ENCODE results near the gene FOXP1. TPM values are rescaled to one million over a fixed set of nuclear protein-coding genes. Genes with fewer than 3 reads are reported as not detected.

Gene FOXP1
- polyA plus RNA-seq, 1 donor (not counting 4 experiments of a cell fraction or from before 2014, with no cell fraction given), result 14.6 TPM

- no peaks in the 10 kb centered on the region for H3K9me3 ChIP-seq (ENCODE audit: control insufficient read depth, low read depth, low read length)
- dilution Hi-C loops (cut with MboI; ENCODE audit: extremely low pct_ligation_motif_present, low sequenced_read_pairs), result no loop called here
- H3K27me3 ChIP-seq (ENCODE audit: control insufficient read depth, extremely low read depth, insufficient read depth, low read length), result no peaks in the 10 kb centered on the region
- no peak overlapping the region for H3K27ac ChIP-seq (ENCODE audit: control insufficient read depth, insufficient read depth, low read length)
- no peaks in the 10 kb centered on the region for H3K4me1 ChIP-seq (ENCODE audit: control insufficient read depth, extremely low read depth, insufficient read depth, low read length)
- H3K9ac ChIP-seq (ENCODE audit: control insufficient read depth, extremely low read depth, insufficient read depth, low read length), result no peak overlapping the region
- H3K79me2 ChIP-seq (ENCODE audit: control insufficient read depth, insufficient read depth, low read length), result no peaks in the 10 kb centered on the region
- H3K36me3 ChIP-seq (ENCODE audit: control insufficient read depth in 2 of 2, extremely low read depth in 1 of 2, insufficient read depth in 2 of 2, low read length in 2 of 2), result no peaks in the 10 kb centered on the region
- TF ChIP-seq CTCF (optimal IDR thresholded peaks at IDR 0.05 in 1 of 3, IDR thresholded peaks at IDR 0.05 in 1 of 3, conservative IDR thresholded peaks at IDR 0.05 in 1 of 3; ENCODE audit: extremely low read depth in 1 of 3, insufficient read depth in 2 of 3, low read length in 3 of 3) (no peak), EZH2 (IDR thresholded peaks at IDR 0.05; ENCODE audit: low read length) (no peak)
- no peak overlapping the region for H2AFZ ChIP-seq (ENCODE audit: control insufficient read depth, low read length)
- no peak overlapping the region for H3K4me3 ChIP-seq (ENCODE audit: control insufficient read depth in 2 of 3, extremely low read depth in 1 of 3, insufficient read depth in 2 of 3, low read depth in 1 of 3, low read length in 3 of 3)
- H3K4me2 ChIP-seq (ENCODE audit: control insufficient read depth, extremely low read depth, insufficient read depth, low read depth, low read length), result no peak overlapping the region
- DNase-seq (ENCODE audit: low read depth, low spot score), result no peak
- FAIRE-seq, result no peak
- H4K20me1 ChIP-seq (ENCODE audit: control insufficient read depth, extremely low read depth, insufficient read depth, low read length), result no peaks in the 10 kb centered on the region
- H3K9me1 ChIP-seq (ENCODE audit: control insufficient read depth, extremely low read depth, insufficient read depth, low read length), result no peaks in the 10 kb centered on the region
Observed at GRCh38 chr3:71484452-71484851, 99.1 kb downstream of the FOXP1 start.

GRCh38 chr3:71484047-71484446 lies 99.5 kb downstream of the FOXP1 start:
- TF ChIP-seq CTCF (optimal IDR thresholded peaks at IDR 0.05 in 1 of 3, IDR thresholded peaks at IDR 0.05 in 1 of 3, conservative IDR thresholded peaks at IDR 0.05 in 1 of 3; ENCODE audit: extremely low read depth in 1 of 3, insufficient read depth in 2 of 3, low read length in 3 of 3) (no peak), EZH2 (IDR thresholded peaks at IDR 0.05; ENCODE audit: low read length) (no peak)
- dilution Hi-C loops (cut with MboI; ENCODE audit: extremely low pct_ligation_motif_present, low sequenced_read_pairs), result no loop called here
- H3K4me2 ChIP-seq (ENCODE audit: control insufficient read depth, extremely low read depth, insufficient read depth, low read depth, low read length), result no peak overlapping the region
- no peak overlapping the region for H3K27ac ChIP-seq (ENCODE audit: control insufficient read depth, insufficient read depth, low read length)
- no peaks in the 10 kb centered on the region for H4K20me1 ChIP-seq (ENCODE audit: control insufficient read depth, extremely low read depth, insufficient read depth, low read length)
- H3K4me1 ChIP-seq (ENCODE audit: control insufficient read depth, extremely low read depth, insufficient read depth, low read length), result no peaks in the 10 kb centered on the region
- no peak overlapping the region for H3K9ac ChIP-seq (ENCODE audit: control insufficient read depth, extremely low read depth, insufficient read depth, low read length)
- no peak overlapping the region for H2AFZ ChIP-seq (ENCODE audit: control insufficient read depth, low read length)
- no peak for FAIRE-seq
- H3K9me3 ChIP-seq (ENCODE audit: control insufficient read depth, low read depth, low read length), result no peaks in the 10 kb centered on the region
- no peaks in the 10 kb centered on the region for H3K27me3 ChIP-seq (ENCODE audit: control insufficient read depth, extremely low read depth, insufficient read depth, low read length)
- DNase-seq (ENCODE audit: low read depth, low spot score), result no peak
- H3K36me3 ChIP-seq (ENCODE audit: control insufficient read depth in 2 of 2, extremely low read depth in 1 of 2, insufficient read depth in 2 of 2, low read length in 2 of 2), result no peaks in the 10 kb centered on the region
- H3K9me1 ChIP-seq (ENCODE audit: control insufficient read depth, extremely low read depth, insufficient read depth, low read length), result no peaks in the 10 kb centered on the region
- no peak overlapping the region for H3K4me3 ChIP-seq (ENCODE audit: control insufficient read depth in 2 of 3, extremely low read depth in 1 of 3, insufficient read depth in 2 of 3, low read depth in 1 of 3, low read length in 3 of 3)
- H3K79me2 ChIP-seq (ENCODE audit: control insufficient read depth, insufficient read depth, low read length), result no peaks in the 10 kb centered on the region

Data from keratinocyte (primary cell).